HG02884 (cell line): ENCODE results near the gene PAX8.

Experiments
- ATAC-seq: cut with Tn5 transposase; IDR thresholded peaks from one replicate; pipeline ENCODE4 v1.9.1; 2021; ENCODE audit warnings: mild to moderate bottlenecking, moderate library complexity; ENCODE audit not compliant: unreplicated experiment

The PAX8 gene

DNA sequence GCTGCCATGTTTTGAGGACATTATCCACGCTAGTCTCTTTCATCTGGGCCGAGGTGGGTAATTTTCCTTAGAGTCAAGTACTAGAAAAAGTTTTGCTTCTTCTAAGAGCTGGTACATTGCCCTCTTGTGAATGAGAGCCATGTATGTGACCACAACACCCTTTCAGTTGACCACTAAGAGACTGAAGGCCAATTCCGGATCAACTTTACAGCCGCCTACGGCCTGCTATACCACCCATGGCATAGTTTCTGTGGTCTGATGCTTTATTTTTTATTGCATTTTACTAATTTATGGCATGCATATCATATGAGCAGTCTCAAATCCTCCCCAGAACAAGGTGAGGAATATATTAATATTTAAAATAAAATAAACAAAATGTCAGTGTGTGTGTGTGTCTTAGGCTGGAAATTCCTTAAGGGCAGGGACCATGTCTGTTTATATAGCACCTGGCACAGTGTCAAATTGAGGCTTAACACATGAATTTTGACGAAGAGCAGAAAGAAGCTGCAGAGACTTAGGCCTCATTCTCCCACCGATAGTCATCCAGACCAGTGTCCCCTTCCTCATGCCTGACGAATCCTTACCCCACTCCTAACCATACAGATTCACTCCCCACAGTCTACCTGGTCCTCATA lies 69.6 kb downstream of the PAX8 start:
- ATAC-seq: no peak

GRCh38 chr2:113208396-113208795 lies 70.3 kb downstream of the PAX8 start:
- no peak for ATAC-seq

GRCh38 chr2:113207021-113207420 lies 71.7 kb downstream of the PAX8 start:
- no peak for ATAC-seq

GRCh38 chr2:113206251-113206650 lies 72.5 kb downstream of the PAX8 start:
- ATAC-seq: no peak

- peak; percentile 70 for ATAC-seq
These were observed 74.7 kb downstream of the PAX8 start for GRCh38 chr2:113203901-113204519.

DNA sequence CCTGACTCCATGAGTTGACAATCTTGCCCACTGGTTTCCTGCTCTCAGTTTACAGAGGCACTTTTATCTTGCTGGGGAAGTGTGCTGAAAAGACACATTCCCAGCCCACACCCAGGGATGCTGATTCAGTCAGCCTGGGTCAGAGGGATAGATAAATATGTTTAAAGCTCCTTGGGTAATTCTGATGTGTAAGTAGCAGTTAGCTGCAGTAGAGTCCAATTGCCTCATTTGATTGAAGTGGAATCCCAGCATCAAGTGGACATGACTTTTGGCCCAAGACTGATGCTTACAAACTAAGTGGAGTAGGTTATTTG lies 75.5 kb downstream of the PAX8 start:
- ATAC-seq: no peak

GRCh38 chr2:113202305-113203216 lies 76.2 kb downstream of the PAX8 start:
- ATAC-seq: no peak

DNA sequence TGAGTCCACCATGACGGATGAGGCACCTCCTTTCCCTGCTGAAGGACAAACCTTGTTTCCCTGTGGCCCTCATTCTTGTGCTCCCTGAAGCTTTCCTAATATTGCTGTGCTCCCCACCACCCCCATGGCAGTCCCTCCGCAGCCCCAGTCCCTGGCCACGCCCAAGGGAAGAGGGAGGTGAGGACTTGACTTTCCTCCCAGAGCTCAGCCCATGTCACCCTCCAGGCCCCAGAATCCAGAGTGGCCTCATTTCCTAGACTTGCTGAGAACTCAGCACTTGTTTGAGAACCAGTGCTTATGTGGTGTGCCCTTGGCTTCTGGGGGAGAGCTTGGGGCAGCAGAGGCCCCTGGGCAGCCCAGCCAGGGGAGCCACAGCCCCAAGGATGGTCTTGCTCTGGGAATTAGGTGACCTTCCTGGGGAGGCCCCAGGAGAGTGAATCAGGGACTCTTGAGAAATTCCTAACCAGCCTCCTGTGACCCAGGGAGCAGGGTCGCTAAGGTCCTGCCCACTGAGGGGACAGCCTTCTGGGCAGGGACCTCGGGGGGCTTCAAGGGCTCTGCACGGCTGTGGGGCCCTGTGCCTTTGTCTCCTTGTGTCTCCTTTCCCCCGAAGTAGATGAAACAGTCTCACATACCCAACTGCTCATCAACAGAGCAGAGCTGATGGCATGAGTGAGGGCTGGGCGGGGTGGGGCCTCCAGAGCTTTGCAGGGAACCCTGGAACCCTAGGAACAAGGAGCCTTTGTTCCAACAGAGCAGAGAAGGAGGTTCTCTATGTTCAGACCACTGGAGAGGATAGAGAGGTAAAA lies 77.0 kb downstream of the PAX8 start:
- ATAC-seq: no peak

DNA sequence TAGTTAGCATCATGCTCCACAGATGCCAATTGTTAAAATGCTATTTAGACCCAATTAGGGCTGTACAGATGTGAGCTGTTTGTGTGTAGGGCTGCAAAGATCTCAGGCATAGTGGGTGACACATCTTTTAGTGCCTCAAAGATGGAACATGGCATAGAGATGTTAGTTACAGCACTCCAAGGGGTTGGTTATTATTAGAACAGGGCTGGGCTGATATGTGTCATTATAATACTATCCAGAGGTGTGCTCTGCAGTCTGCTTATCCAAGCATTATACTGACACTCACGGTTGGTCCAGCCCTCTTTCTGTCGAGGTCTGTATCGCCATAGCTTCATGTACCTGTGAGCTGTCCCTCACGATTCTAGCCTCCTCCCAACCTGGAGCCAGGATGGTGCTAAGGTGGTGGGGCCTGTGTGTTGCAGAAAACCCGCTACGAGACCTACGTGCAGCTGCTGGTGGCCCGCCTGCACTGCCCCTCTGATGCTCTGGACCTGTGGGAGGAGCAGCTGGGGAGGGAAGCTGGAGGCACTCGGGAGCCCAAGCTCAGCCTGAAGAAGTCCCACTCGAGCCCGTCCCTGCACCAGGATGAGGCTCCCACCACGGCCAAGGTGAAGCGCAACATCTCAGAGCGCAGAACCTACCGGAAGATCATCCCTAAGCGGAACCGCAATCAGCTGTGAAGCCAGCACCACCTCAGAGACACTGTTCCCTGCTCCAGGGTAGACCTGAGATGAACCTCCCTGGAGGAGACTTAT lies 77.8 kb downstream of the PAX8 start:
- ATAC-seq: no peak

DNA sequence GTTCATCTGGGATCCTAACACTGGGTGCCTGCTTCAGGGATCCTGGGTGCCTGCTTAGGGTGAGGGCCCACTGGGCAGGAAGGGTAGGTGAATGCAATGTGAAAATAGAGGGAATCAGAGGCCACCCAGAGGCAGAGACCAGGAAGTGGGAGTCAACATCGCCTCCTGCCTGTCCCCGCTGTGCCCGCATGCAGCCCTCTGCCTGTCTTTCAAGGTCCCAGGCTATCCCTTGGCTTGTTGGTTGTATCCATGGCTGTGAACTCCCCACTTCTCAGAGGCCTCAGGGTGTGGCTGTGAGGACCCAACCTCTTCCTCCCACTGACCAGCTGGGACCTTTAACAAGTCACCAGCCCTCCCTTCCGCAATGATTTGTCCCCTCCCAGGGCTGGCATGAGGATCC lies 78.5 kb downstream of the PAX8 start:
- no peak for ATAC-seq

- ATAC-seq: peak; percentile 57
These were observed 79.7 kb downstream of the PAX8 start for GRCh38 chr2:113198790-113199612.

DNA sequence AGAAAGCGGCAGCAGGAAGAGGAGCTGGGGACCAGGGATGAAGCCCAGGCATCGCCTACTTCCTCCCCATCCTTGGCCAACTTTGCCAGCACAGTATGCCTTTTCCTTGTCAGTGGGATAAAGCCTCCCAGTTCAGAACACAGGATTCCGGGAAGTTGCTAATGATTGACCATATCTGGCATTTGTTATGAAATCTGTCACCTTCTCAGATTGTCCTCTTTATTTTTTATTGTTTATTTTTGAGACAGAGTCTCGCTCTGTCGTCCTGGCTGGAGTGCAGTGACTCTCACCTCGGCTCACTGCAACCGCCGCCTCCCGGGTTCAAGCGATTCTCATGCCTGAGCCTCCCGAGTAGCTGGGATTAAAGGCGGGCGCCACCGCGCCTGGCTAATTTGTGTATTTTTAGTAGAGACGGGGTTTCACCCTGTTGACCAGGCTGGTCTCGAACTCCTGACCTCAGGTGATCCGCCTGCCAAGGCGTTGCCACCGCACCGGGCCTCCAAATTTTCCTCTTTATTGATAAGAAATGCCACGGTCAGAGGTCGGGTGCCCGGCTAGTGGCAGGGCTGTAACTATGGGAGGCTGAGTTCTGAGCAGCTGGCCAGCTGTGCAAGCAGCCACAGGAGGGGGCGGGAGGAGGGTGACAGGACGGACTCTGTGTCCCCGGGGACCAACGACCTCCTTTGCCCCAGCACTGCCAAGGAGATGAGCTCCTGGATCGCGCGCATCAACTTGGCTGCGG lies 80.5 kb downstream of the PAX8 start:
- ATAC-seq: no peak

GRCh38 chr2:113197347-113198047 lies 81.2 kb downstream of the PAX8 start:
- ATAC-seq: no peak

DNA sequence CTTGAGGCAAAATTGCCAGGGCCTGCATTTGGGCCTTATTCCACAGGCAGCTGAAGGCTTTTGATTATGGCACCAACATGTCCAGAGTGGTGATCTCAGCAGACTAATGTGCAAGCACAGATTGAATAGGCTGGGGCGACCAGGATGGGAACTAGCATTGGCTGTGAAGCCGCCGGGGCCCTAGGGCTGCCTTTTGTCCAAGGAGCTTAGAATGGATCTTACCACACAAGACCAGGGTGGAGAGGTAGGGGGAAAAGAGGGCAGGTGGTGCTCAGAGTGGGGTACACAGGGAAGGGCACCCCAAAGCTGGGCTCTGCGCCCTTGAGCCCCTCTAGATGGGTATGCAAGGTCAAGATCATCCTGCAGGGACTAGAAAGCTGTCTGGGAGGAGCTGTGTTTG lies 81.9 kb downstream of the PAX8 start:
- no peak for ATAC-seq

GRCh38 chr2:113195923-113196501 lies 82.7 kb downstream of the PAX8 start:
- ATAC-seq: no peak

DNA sequence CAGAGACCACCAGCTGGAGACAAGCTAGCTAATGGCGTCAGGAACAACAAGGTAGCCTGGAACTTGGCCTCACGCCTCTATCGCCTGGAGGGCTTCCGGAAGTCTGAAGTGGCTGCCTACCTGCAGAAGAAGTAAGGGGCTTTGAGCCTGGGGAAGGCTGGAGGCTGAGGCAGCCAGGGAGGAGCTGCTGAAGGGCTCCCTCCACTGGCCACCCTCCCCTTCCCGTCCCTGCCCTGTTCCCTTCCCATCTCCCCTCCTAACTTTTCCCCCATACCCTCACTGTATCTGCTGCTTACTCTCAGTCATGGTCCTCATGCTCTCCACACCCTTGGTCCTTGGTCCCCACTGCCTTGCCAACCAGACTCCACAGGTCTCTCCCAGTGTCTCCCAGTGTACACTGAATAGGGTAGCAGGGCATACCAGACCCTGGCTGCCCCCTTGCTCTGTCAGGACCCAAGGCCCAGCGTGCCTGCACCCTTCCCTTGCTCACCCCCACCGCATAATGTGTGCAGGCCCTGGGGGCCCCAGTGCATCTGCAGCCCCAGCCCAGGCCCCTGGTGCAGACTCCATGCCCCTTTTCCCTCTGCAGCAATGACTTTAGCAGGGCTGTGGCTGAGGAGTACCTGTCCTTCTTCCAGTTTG lies 86.1 kb downstream of the PAX8 start:
- no peak for ATAC-seq

GRCh38 chr2:113190871-113191270 lies 87.8 kb downstream of the PAX8 start:
- no peak for ATAC-seq

DNA sequence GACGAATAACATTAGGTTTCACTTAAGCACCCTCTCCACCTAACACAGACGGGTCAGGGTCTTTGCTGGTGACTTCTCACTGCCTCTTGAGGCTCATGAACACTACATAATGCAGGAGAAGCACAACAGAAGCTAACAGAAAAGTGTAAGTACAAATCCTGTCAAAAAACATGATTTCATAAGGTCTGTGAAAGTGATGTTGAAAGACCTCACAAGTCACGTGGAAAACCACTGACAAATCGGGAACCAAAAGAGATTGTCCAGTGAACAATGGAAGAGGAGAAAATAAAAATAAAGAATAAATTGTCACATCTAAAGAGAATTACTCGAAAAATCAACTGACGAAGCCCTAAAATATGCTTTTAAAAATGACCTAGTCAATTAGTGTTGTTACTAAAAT lies 91.0 kb downstream of the PAX8 start:
- no peak for ATAC-seq
